Neural cell (in vitro differentiated cells): ENCODE results near the gene MOBP. TPM values are rescaled to one million over a fixed set of nuclear protein-coding genes. Genes with fewer than 3 reads are reported as not detected.

Source experiments
- H2AFZ ChIP-seq: fragments of 200-600, 300-800 bp; sonication (generic), shearing (Covaris generic); 2 replicates; pipeline ENCODE4 v1.6.0; 2014; ENCODE audit warnings: low read depth, mild to moderate bottlenecking, antibody characterized with exemption, low read length, moderate library complexity
- H3F3A ChIP-seq: fragments of 200-600 bp; shearing (Covaris generic); 2 replicates; pipeline ENCODE4 v1.6.1; 2016; ENCODE audit warnings: mild to moderate bottlenecking, moderate library complexity, mixed read lengths, antibody characterized with exemption, low read length; ENCODE audit not compliant: insufficient read depth, poor library complexity, severe bottlenecking
- H3K27ac ChIP-seq: fragments of 200-600, 300-800 bp; sonication (generic), shearing (Covaris generic); 2 replicates; pipeline ENCODE4 v1.5.1; 2014; ENCODE audit warnings: mild to moderate bottlenecking, low read length, moderate library complexity
- H3K27me3 ChIP-seq: fragments of 300-800, 200-600 bp; sonication (generic), shearing (Covaris generic); 2 replicates; pipeline ENCODE4 v1.6.0; 2014; ENCODE audit warnings: mild to moderate bottlenecking, low read depth, low read length, moderate library complexity; ENCODE audit not compliant: insufficient read depth
- H3K36me3 ChIP-seq: fragments of 300-800, 200-600 bp; sonication (generic), shearing (Covaris generic); 2 replicates; pipeline ENCODE4 v1.5.1; 2014; ENCODE audit warnings: mild to moderate bottlenecking, antibody characterized with exemption, low read length, moderate library complexity; ENCODE audit not compliant: insufficient read depth
- H3K4me2 ChIP-seq: fragments of 300-800, 200-600 bp; sonication (generic), shearing (Covaris generic); 2 replicates; pipeline ENCODE4 v1.6.0; 2014; ENCODE audit warnings: mild to moderate bottlenecking, low read length
- H3K4me3 ChIP-seq: fragments of 300-800, 200-600 bp; sonication (generic), shearing (Covaris generic); 2 replicates; pipeline ENCODE4 v1.5.1; 2014; ENCODE audit warnings: mild to moderate bottlenecking, low read length, moderate library complexity
- H3K79me2 ChIP-seq: fragments of 200-600 bp; shearing (Covaris generic); replicated peaks from 2 replicates; pipeline ENCODE4 v1.6.0; 2014; ENCODE audit warnings: mild to moderate bottlenecking, low read length, moderate library complexity; ENCODE audit not compliant: insufficient read depth
- H3K9ac ChIP-seq: fragments of 300-800, 200-600 bp; sonication (generic), shearing (Covaris generic); 2 replicates; pipeline ENCODE4 v1.6.1; 2016; ENCODE audit warnings: mild to moderate bottlenecking, low read length, mixed read lengths
- H3K9me2 ChIP-seq: fragments of 200-600 bp; shearing (Covaris generic); 2 replicates; pipeline ENCODE4 v1.6.1; 2016; ENCODE audit warnings: mild to moderate bottlenecking, low read length, mixed read lengths; ENCODE audit not compliant: insufficient read depth
- H3K9me3 ChIP-seq: fragments of 200-600, 300-800 bp; sonication (generic), shearing (Covaris generic); 2 replicates; pipeline ENCODE4 v1.6.1; 2016; ENCODE audit warnings: mild to moderate bottlenecking, mixed run types, low read length, moderate library complexity, mixed read lengths
- H4K20me1 ChIP-seq: fragments of 200-600 bp; shearing (Covaris generic); 2 replicates; pipeline ENCODE4 v1.6.1; 2016; ENCODE audit warnings: mild to moderate bottlenecking, mixed run types; ENCODE audit not compliant: insufficient read depth
- CTCF ChIP-seq: fragments of 450-650 bp; IDR thresholded peaks from 2 replicates; pipeline ENCODE4 v1.5.1; 2014; ENCODE audit warnings: antibody characterized with exemption, mild to moderate bottlenecking, moderate library complexity; ENCODE audit not compliant: poor library complexity, severe bottlenecking
- EP300 ChIP-seq: fragments of 450-650 bp; conservative IDR thresholded peaks from 2 replicates; pipeline ENCODE4 v1.6.1; 2014; ENCODE audit warnings: antibody characterized with exemption, mild to moderate bottlenecking, moderate library complexity; ENCODE audit not compliant: poor library complexity, severe bottlenecking
- EZH2 ChIP-seq: fragments of 200-600, 300-800 bp; shearing (Covaris generic), sonication (generic); IDR thresholded peaks from 2 replicates; pipeline ENCODE4 v1.6.1; 2014; ENCODE audit warnings: antibody characterized with exemption, low read length, borderline replicate concordance, mild to moderate bottlenecking; ENCODE audit not compliant: insufficient read depth, poor library complexity, severe bottlenecking
- MXI1 ChIP-seq: fragments of 450-650 bp; conservative IDR thresholded peaks from 2 replicates; pipeline ENCODE4 v1.6.1; 2014; ENCODE audit warnings: antibody characterized with exemption, mild to moderate bottlenecking; ENCODE audit not compliant: poor library complexity, severe bottlenecking
- POLR2AphosphoS5 ChIP-seq: IDR thresholded peaks from 2 replicates; pipeline ENCODE4 v1.6.1; 2012
- RAD21 ChIP-seq: fragments of 450-650 bp; conservative IDR thresholded peaks from 2 replicates; pipeline ENCODE4 v1.6.1; 2014; ENCODE audit warnings: antibody characterized with exemption, mild to moderate bottlenecking, moderate library complexity
- SMC3 ChIP-seq: fragments of 450-650 bp; conservative IDR thresholded peaks from 2 replicates; pipeline ENCODE4 v1.6.1; 2014; ENCODE audit warnings: antibody characterized with exemption, mild to moderate bottlenecking, moderate library complexity; ENCODE audit not compliant: poor library complexity
- TAF1 ChIP-seq: IDR thresholded peaks from 2 replicates; pipeline ENCODE4 v1.6.1; 2012; ENCODE audit warnings: low read depth
- polyA plus RNA-seq: library from polyadenylated mRNA; depleted of rRNA; stranded (reverse); fragments of >200 nt; gene quantifications from 2 replicates; pipeline ENCODE4 v1.2.3, GENCODE V29; 2014
- TF ChIP-seq, protein P1 (sequence below): IDR thresholded peaks from 2 replicates; pipeline ENCODE4 v1.6.1; 2012; ENCODE audit warnings: borderline replicate concordance

The MOBP gene
- polyA plus RNA-seq, 1 donor from 2014 or later = not detected

DNA sequence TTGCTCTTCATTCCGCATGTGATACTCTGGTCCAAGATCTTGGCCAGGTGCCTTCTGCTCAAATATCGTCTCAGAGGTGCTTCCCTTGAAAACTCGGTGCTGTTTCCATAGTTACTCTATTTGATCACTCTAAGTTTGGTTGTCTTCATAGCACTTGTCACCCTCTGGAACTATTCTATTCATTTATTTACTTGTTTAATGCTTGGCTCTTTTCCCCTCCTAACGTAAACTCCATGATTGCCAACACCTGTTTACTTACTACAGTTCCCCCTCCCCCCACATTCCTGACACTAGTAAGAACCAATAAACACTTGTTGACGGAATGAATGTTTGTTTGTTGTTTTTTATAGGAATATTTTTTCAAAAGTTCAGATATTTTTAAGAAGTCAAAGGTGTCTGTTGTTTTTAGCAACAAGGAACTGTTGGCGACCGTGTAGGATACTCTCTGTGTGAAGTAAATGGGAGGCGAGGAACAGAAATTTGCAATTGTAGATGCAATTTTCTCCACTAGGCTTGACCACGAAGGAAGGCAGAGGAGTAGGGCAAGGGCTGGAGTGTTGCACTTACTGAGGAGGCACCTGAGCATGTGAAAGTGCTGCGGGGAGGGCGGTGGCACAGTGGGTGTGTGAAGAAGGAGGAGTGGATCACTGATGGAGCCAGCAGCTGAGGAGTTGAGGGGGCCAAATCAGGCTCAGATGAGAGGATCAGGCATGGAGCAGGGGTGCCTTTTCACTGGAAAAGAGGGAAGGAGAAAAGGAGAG lies 48.4 kb downstream of the MOBP start:
- H3K4me3 ChIP-seq = no peak overlapping the region
- H3K27me3 ChIP-seq = no peaks in the 10 kb centered on the region
- H3K27ac ChIP-seq = no peak overlapping the region
- H2AFZ ChIP-seq = no peak overlapping the region
- H3F3A ChIP-seq = no peaks in the 10 kb centered on the region
- TF ChIP-seq CTCF = no peak
- TF ChIP-seq EP300 = no peak
- no peak for TF ChIP-seq SMC3
- H3K4me2 ChIP-seq = no peak overlapping the region
- H3K79me2 ChIP-seq = no peaks in the 10 kb centered on the region
- no peaks in the 10 kb centered on the region for H3K9me3 ChIP-seq
- no peaks in the 10 kb centered on the region for H3K36me3 ChIP-seq
- H4K20me1 ChIP-seq = no peaks in the 10 kb centered on the region
- H3K9me2 ChIP-seq = no peaks in the 10 kb centered on the region
- H3K9ac ChIP-seq = no peak overlapping the region

- H3K27ac ChIP-seq = no peak overlapping the region
- H3K9ac ChIP-seq = no peak overlapping the region
- H3K9me2 ChIP-seq = no peaks in the 10 kb centered on the region
Measured at GRCh38 chr3:39519103-39519502, 51.6 kb downstream of the MOBP start.

More at GRCh38 chr3:39519103-39519502, 51.6 kb downstream of the MOBP start:
- no peaks in the 10 kb centered on the region for H3K9me3 ChIP-seq
- no peaks in the 10 kb centered on the region for H3F3A ChIP-seq
- no peak overlapping the region for H3K4me3 ChIP-seq
- no peaks in the 10 kb centered on the region for H3K36me3 ChIP-seq
- no peaks in the 10 kb centered on the region for H3K79me2 ChIP-seq
- no peak overlapping the region for H3K4me2 ChIP-seq
- no peak for TF ChIP-seq SMC3
- no peak for TF ChIP-seq EP300
- no peak for TF ChIP-seq TAF1
- no peak for TF ChIP-seq MXI1
- no peak for TF ChIP-seq RAD21
- TF ChIP-seq, protein P1, sequence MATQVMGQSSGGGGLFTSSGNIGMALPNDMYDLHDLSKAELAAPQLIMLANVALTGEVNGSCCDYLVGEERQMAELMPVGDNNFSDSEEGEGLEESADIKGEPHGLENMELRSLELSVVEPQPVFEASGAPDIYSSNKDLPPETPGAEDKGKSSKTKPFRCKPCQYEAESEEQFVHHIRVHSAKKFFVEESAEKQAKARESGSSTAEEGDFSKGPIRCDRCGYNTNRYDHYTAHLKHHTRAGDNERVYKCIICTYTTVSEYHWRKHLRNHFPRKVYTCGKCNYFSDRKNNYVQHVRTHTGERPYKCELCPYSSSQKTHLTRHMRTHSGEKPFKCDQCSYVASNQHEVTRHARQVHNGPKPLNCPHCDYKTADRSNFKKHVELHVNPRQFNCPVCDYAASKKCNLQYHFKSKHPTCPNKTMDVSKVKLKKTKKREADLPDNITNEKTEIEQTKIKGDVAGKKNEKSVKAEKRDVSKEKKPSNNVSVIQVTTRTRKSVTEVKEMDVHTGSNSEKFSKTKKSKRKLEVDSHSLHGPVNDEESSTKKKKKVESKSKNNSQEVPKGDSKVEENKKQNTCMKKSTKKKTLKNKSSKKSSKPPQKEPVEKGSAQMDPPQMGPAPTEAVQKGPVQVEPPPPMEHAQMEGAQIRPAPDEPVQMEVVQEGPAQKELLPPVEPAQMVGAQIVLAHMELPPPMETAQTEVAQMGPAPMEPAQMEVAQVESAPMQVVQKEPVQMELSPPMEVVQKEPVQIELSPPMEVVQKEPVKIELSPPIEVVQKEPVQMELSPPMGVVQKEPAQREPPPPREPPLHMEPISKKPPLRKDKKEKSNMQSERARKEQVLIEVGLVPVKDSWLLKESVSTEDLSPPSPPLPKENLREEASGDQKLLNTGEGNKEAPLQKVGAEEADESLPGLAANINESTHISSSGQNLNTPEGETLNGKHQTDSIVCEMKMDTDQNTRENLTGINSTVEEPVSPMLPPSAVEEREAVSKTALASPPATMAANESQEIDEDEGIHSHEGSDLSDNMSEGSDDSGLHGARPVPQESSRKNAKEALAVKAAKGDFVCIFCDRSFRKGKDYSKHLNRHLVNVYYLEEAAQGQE = no peak
- no peak for TF ChIP-seq CTCF
- TF ChIP-seq POLR2AphosphoS5 = no peak
- no peak for TF ChIP-seq EZH2
- no peaks in the 10 kb centered on the region for H3K27me3 ChIP-seq
- no peak overlapping the region for H2AFZ ChIP-seq
- no peaks in the 10 kb centered on the region for H4K20me1 ChIP-seq
